SU-DHL-6 (cell line): Measurements from ENCODE around the gene TGFBR3L.

Experiments used
- H2AFZ ChIP-seq: fragments of 200-600 bp; sonication (generic); 2 replicates; pipeline ENCODE4 v1.6.1; 2014; ENCODE audit warnings: low read depth, mild to moderate bottlenecking, moderate library complexity, mixed read lengths, antibody characterized with exemption, low read length; ENCODE audit not compliant: severe bottlenecking
- H3F3A ChIP-seq: fragments of 200-600 bp; shearing (Covaris generic); 2 replicates; pipeline ENCODE4 v1.6.0; 2016; ENCODE audit warnings: antibody characterized with exemption, mild to moderate bottlenecking; ENCODE audit not compliant: insufficient read depth
- H3K27ac ChIP-seq: fragments of 200-600 bp; sonication (generic); 2 replicates; pipeline ENCODE4 v1.5.1; 2016; ENCODE audit warnings: low read depth, mild to moderate bottlenecking, low read length, moderate library complexity, mixed read lengths
- H3K27me3 ChIP-seq: fragments of 200-600 bp; sonication (generic), shearing (Covaris generic); 2 replicates; pipeline ENCODE4 v1.6.0; 2014; ENCODE audit warnings: mild to moderate bottlenecking, low read length
- H3K36me3 ChIP-seq: fragments of 200-600 bp; sonication (generic); 2 replicates; pipeline ENCODE4 v1.6.1; 2014; ENCODE audit warnings: mild to moderate bottlenecking, low read length, mixed read lengths
- H3K4me2 ChIP-seq: fragments of 300-600, 200-600 bp; shearing (Covaris generic), sonication (generic); 2 replicates; pipeline ENCODE4 v1.6.0; 2014; ENCODE audit warnings: low read length, low read depth, mild to moderate bottlenecking; ENCODE audit not compliant: poor library complexity, severe bottlenecking
- H3K4me3 ChIP-seq: fragments of 200-600 bp; sonication (generic); 2 replicates; pipeline ENCODE4 v1.5.1; 2014; ENCODE audit warnings: antibody characterized with exemption, low read length, mild to moderate bottlenecking, mixed read lengths; ENCODE audit not compliant: insufficient read depth, poor library complexity, severe bottlenecking
- H3K79me2 ChIP-seq: fragments of 200-600 bp; sonication (generic); 2 replicates; pipeline ENCODE4 v1.6.1; 2014; ENCODE audit warnings: mild to moderate bottlenecking, low read length, moderate library complexity; ENCODE audit not compliant: insufficient read depth
- H3K9ac ChIP-seq: fragments of 200-600 bp; sonication (generic); 2 replicates; pipeline ENCODE4 v1.7.0; 2014; ENCODE audit warnings: mild to moderate bottlenecking, low read length
- H3K9me2 ChIP-seq: fragments of 200-600 bp; sonication (generic); replicated peaks from 2 replicates; pipeline ENCODE4 v1.6.1; 2014; ENCODE audit warnings: low read length; ENCODE audit not compliant: insufficient read depth
- H3K9me3 ChIP-seq: fragments of 200-600 bp; sonication (generic); 2 replicates; pipeline ENCODE4 v1.6.1; 2014; ENCODE audit warnings: low read length, mixed read lengths; ENCODE audit not compliant: insufficient read depth
- H4K20me1 ChIP-seq: fragments of 200-600 bp; sonication (generic); 2 replicates; pipeline ENCODE4 v1.6.1; 2014; ENCODE audit warnings: low read depth, mild to moderate bottlenecking, antibody characterized with exemption, low read length, moderate library complexity, mixed read lengths
- CTCF ChIP-seq: fragments of 200-600 bp; sonication (generic); IDR thresholded peaks from one replicate; pipeline ENCODE4 v1.5.1; 2017; ENCODE audit warnings: antibody characterized with exemption, mild to moderate bottlenecking, low read length, moderate library complexity; ENCODE audit not compliant: insufficient read depth, poor library complexity, severe bottlenecking
- EZH2phosphoT487 ChIP-seq: fragments of 200-600 bp; sonication (generic), shearing (Covaris generic); conservative IDR thresholded peaks from 2 replicates; pipeline ENCODE4 v1.6.1; 2018; ENCODE audit warnings: mild to moderate bottlenecking, antibody characterized with exemption, low read length, moderate library complexity, mixed read lengths

Gene TGFBR3L

GRCh38 chr19:7898967-7899366 is 15.7 kb upstream of the TGFBR3L start:
- H3K4me3 ChIP-seq = no peak overlapping the region
- H4K20me1 ChIP-seq = no peaks in the 10 kb centered on the region
- H3K9ac ChIP-seq = no peak overlapping the region
- no peak overlapping the region for H2AFZ ChIP-seq
- H3F3A ChIP-seq = no peaks in the 10 kb centered on the region
- no peaks in the 10 kb centered on the region for H3K9me3 ChIP-seq
- H3K36me3 ChIP-seq = no peaks in the 10 kb centered on the region
- no peaks in the 10 kb centered on the region for H3K79me2 ChIP-seq
- no peaks in the 10 kb centered on the region for H3K27me3 ChIP-seq
- H3K4me2 ChIP-seq = no peak overlapping the region
- TF ChIP-seq CTCF (no peak), EZH2phosphoT487 (no peak)
- H3K9me2 ChIP-seq = no peaks in the 10 kb centered on the region
- no peak overlapping the region for H3K27ac ChIP-seq

- Histone ChIP-seq H3F3A (no peaks in the 10 kb centered on the region), H3K27me3 (no peaks in the 10 kb centered on the region), H3K9ac (no peak overlapping the region), H3K9me3 (no peaks in the 10 kb centered on the region), H3K9me2 (no peaks in the 10 kb centered on the region), H3K4me3 (no peak overlapping the region), H3K4me2 (no peak overlapping the region), H3K27ac (no peak overlapping the region), H3K36me3 (no peaks in the 10 kb centered on the region), H2AFZ (no peak overlapping the region), H3K79me2 (peaks cover 8% of the 10 kb centered on the region), H4K20me1 (no peaks in the 10 kb centered on the region)
- no peak for TF ChIP-seq EZH2phosphoT487
- TF ChIP-seq CTCF = no peak
Observed at GRCh38 chr19:7899751-7900378, 14.8 kb upstream of the TGFBR3L start.

GRCh38 chr19:7900401-7900870 is 14.2 kb upstream of the TGFBR3L start:
- H3K27me3 ChIP-seq = no peaks in the 10 kb centered on the region
- no peak overlapping the region for H2AFZ ChIP-seq
- H3K9me3 ChIP-seq = no peaks in the 10 kb centered on the region
- H3K27ac ChIP-seq = no peak overlapping the region
- TF ChIP-seq CTCF (no peak), EZH2phosphoT487 (no peak)
- no peaks in the 10 kb centered on the region for H3F3A ChIP-seq
- H3K4me2 ChIP-seq = no peak overlapping the region
- no peak overlapping the region for H3K9ac ChIP-seq
- H3K36me3 ChIP-seq = no peaks in the 10 kb centered on the region
- no peaks in the 10 kb centered on the region for H3K9me2 ChIP-seq
- H3K4me3 ChIP-seq = no peak overlapping the region
- no peaks in the 10 kb centered on the region for H4K20me1 ChIP-seq
- H3K79me2 ChIP-seq = peaks cover 14% of the 10 kb centered on the region
